ENCODE measurements around the gene APOE.
"Not testable (repeated sequence)": the region's sequence is repeated elsewhere in the genome, so short reads cannot be mapped to it uniquely, and the experiment has no call there.

APOE gene

GRCh38 chr19:44886141-44886540, 19.5 kb upstream of the APOE start:
- DNase-seq: no peak

- no peak for DNase-seq
Observed at GRCh38 chr19:44887648-44888047, 17.9 kb upstream of the APOE start.

GRCh38 chr19:44888335-44888734, 17.3 kb upstream of the APOE start:
- DNase-seq: not testable (repeated sequence)

GRCh38 chr19:44889830-44890365, 15.7 kb upstream of the APOE start:
- DNase-seq: no peak

- peak; percentile 100 for DNase-seq
Observed at GRCh38 chr19:44890366-44891015, 15.1 kb upstream of the APOE start.

- peak; percentile 100 for DNase-seq
Observed at GRCh38 chr19:44891016-44891882, 14.3 kb upstream of the APOE start, which contains the start of gene TOMM40. TOMM40 (plus strand) TSS chr19:44891254; CDS start chr19:44891416, 162 bp downstream.

- DNase-seq: no peak
Observed at GRCh38 chr19:44892932-44893331, 12.7 kb upstream of the APOE start.

GRCh38 chr19:44893332-44894051, 12.1 kb upstream of the APOE start:
- no peak for DNase-seq

GRCh38 chr19:44894052-44894400, 11.6 kb upstream of the APOE start:
- no peak for DNase-seq

GRCh38 chr19:44894946-44895345, 10.7 kb upstream of the APOE start:
- no peak for DNase-seq

- no peak for DNase-seq
Observed at GRCh38 chr19:44897835-44898234, 7.8 kb upstream of the APOE start.

GRCh38 chr19:44900328-44901244, 5.0 kb upstream of the APOE start:
- no peak for DNase-seq

- DNase-seq: no peak
Observed at GRCh38 chr19:44903216-44903601, 2.4 kb upstream of the APOE start.

GRCh38 chr19:44903602-44904425, 1.8 kb upstream of the APOE start:
- no peak for DNase-seq

GRCh38 chr19:44904426-44904994, 1.1 kb upstream of the APOE start:
- DNase-seq: no peak

- DNase-seq: no peak
Observed at GRCh38 chr19:44907613-44908012, 2.0 kb downstream of the APOE start.

- no peak for DNase-seq
Observed at GRCh38 chr19:44908074-44908835, 2.7 kb downstream of the APOE start.

- DNase-seq: no peak
Observed at GRCh38 chr19:44908836-44909261, 3.3 kb downstream of the APOE start.

- no peak for DNase-seq
Observed at GRCh38 chr19:44909775-44910174, 4.2 kb downstream of the APOE start.

GRCh38 chr19:44911896-44912295, 6.3 kb downstream of the APOE start:
- DNase-seq: not testable (repeated sequence)
